Glutamatergic neuron (in vitro differentiated cells): Measurements from ENCODE around the gene LDB1. TPM values are rescaled to one million over a fixed set of nuclear protein-coding genes. Genes with fewer than 3 reads are reported as not detected.

Experiments used
- DNase-seq: peaks from one replicate; pipeline ENCODE4 v3.0.0; 2022
- H3K27ac Mint-ChIP-seq: one replicate; pipeline ENCODE4 v1.8.0; 2020; ENCODE audit warnings: mild to moderate bottlenecking, mixed read lengths, inconsistent platforms; ENCODE audit not compliant: unreplicated experiment
- H3K27me3 Mint-ChIP-seq: one replicate; pipeline ENCODE4 v1.8.0; 2020; ENCODE audit warnings: mild to moderate bottlenecking, moderate library complexity, mixed read lengths, inconsistent platforms; ENCODE audit not compliant: unreplicated experiment
- H3K36me3 Mint-ChIP-seq: one replicate; pipeline ENCODE4 v1.8.0; 2020; ENCODE audit warnings: mild to moderate bottlenecking, mixed read lengths, inconsistent platforms; ENCODE audit not compliant: unreplicated experiment
- H3K4me1 Mint-ChIP-seq: one replicate; pipeline ENCODE4 v1.8.0; 2020; ENCODE audit warnings: mild to moderate bottlenecking, low read depth, mixed read lengths, inconsistent platforms; ENCODE audit not compliant: unreplicated experiment
- H3K4me3 Mint-ChIP-seq: one replicate; pipeline ENCODE4 v1.8.0; 2020; ENCODE audit warnings: mild to moderate bottlenecking, mixed read lengths, inconsistent platforms; ENCODE audit not compliant: unreplicated experiment
- H3K9me3 Mint-ChIP-seq: one replicate; pipeline ENCODE4 v1.8.0; 2020; ENCODE audit warnings: mild to moderate bottlenecking, moderate library complexity, mixed read lengths, inconsistent platforms; ENCODE audit not compliant: unreplicated experiment
- CTCF ChIP-seq: fragments of 200-600 bp; sonication (generic); IDR thresholded peaks from one replicate; pipeline ENCODE4 v1.5.0; 2021; ENCODE audit not compliant: partially characterized antibody, unreplicated experiment
- total RNA-seq: library from RNA; stranded (reverse); fragmentation: NEBNext Ultra II Directional; extraction: Animal tissue kit (Norgen Biotek cat#: 25700); gene quantifications from one replicate; pipeline ENCODE4 v1.2.1, GENCODE V29; 2021; ENCODE audit not compliant: unreplicated experiment

The LDB1 gene
- total RNA-seq, 1 donor from 2014 or later, result 310 TPM

GRCh38 chr10:102113956-102114857, 6.0 kb downstream of the LDB1 start:
- peak; percentile 61 for DNase-seq
- peaks cover 51% of the 10 kb centered on the region for H3K4me1 Mint-ChIP-seq
- H3K4me3 Mint-ChIP-seq, result peak overlapping the region; percentile 98

GRCh38 chr10:102113261-102113955, 6.8 kb downstream of the LDB1 start:
- Mint-ChIP-seq H3K4me1 (peaks cover 50% of the 10 kb centered on the region), H3K27me3 (peaks cover 35% of the 10 kb centered on the region), H3K27ac (peak overlapping the region; percentile 99), H3K4me3 (peak overlapping the region; percentile 98), H3K36me3 (peaks cover 6% of the 10 kb centered on the region), H3K9me3 (peaks cover 33% of the 10 kb centered on the region)
- no peak for TF ChIP-seq CTCF
- no peak for DNase-seq

More at GRCh38 chr10:102113956-102114857, 6.0 kb downstream of the LDB1 start:
- H3K27ac Mint-ChIP-seq, result peak overlapping the region; percentile 100
- H3K9me3 Mint-ChIP-seq, result peaks cover 37% of the 10 kb centered on the region
- H3K36me3 Mint-ChIP-seq, result peaks cover 4% of the 10 kb centered on the region
- no peak for TF ChIP-seq CTCF
- peaks cover 36% of the 10 kb centered on the region for H3K27me3 Mint-ChIP-seq

- DNase-seq, result no peak
Observed at GRCh38 chr10:102112210-102112817, 7.9 kb downstream of the LDB1 start.

GRCh38 chr10:102111276-102111675, 8.9 kb downstream of the LDB1 start:
- DNase-seq, result no peak
- Mint-ChIP-seq H3K27me3 (peaks cover 23% of the 10 kb centered on the region), H3K27ac (peak overlapping the region; percentile 64), H3K9me3 (peaks cover 18% of the 10 kb centered on the region), H3K4me3 (peak overlapping the region; percentile 98), H3K36me3 (peaks cover 6% of the 10 kb centered on the region), H3K4me1 (peaks cover 37% of the 10 kb centered on the region)
- TF ChIP-seq CTCF, result no peak

More at GRCh38 chr10:102112210-102112817, 7.9 kb downstream of the LDB1 start:
- peak overlapping the region; percentile 99 for H3K27ac Mint-ChIP-seq
- peaks cover 44% of the 10 kb centered on the region for H3K4me1 Mint-ChIP-seq
- H3K27me3 Mint-ChIP-seq, result peaks cover 27% of the 10 kb centered on the region
- peaks cover 26% of the 10 kb centered on the region for H3K9me3 Mint-ChIP-seq
- H3K36me3 Mint-ChIP-seq, result peaks cover 6% of the 10 kb centered on the region
- no peak for TF ChIP-seq CTCF
- H3K4me3 Mint-ChIP-seq, result peak overlapping the region; percentile 98
